Cardiac fibroblast (primary cell): Measurements from ENCODE around the gene SPHKAP.

Experiments used
- DNase-seq, 2 donors: peaks; one replicate each; pipeline versions ENCODE4 v3.0.0 to v3.0.0-alpha.2; 2010; ENCODE audit warnings: low read depth in 2 of 2
- H3K4me3 ChIP-seq, 2 donors: replicated peaks in 1 of 2; 1 replicate in 1 of 2; 2 replicates in 1 of 2; pipeline ENCODE4 v1.5.1; 2011; ENCODE audit warnings: low read depth in 2 of 2, low read length in 2 of 2, mild to moderate bottlenecking in 2 of 2, moderate library complexity in 1 of 2
- CTCF ChIP-seq: IDR thresholded peaks from one replicate; pipeline ENCODE4 v1.5.1; 2011; ENCODE audit warnings: low read depth, mild to moderate bottlenecking, low read length, inconsistent platforms

Gene SPHKAP

DNA sequence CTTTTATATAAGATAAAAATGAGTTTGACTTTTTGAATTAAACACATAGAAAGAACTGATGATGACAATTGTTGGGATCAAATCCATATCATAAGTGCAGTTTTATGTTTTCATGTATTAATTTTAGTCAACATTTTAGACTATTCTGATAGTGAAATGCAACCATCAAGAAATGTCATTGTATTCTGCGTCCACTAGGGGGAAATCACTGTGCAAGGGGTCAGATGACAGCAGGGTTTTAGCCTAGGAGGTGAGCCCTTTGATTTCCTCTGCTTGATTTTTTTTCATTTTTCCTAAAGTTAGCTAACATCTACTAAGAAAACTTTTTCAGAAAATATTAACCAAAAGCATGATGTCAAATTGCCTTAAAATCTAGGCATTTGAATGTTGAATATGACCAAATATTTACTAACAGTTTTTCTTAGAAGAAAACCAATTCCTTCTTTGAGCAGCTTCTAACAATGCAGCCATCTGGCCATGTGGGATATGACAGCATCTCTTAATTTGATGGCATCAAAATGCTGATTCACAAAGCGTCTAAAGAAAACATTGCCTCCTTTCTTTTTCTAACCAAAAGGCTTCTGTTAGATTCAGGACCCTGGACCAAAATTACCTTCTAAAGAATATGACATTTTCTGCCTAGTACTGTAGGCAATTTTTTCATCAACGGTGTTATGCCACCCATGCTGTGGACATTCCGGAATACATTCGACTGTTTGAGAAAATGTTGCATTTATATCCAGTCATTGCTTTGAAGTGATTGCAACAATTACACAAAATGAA lies 141.5 kb downstream of the SPHKAP start:
- peak; percentile 67 for TF ChIP-seq CTCF
- H3K4me3 ChIP-seq, result no peak overlapping the region
- peak; percentile 38 to 53 for DNase-seq

- no peak for DNase-seq
- H3K4me3 ChIP-seq, result no peak overlapping the region
- TF ChIP-seq CTCF, result no peak
Observed at GRCh38 chr2:228038967-228039366, 142.5 kb downstream of the SPHKAP start.

DNA sequence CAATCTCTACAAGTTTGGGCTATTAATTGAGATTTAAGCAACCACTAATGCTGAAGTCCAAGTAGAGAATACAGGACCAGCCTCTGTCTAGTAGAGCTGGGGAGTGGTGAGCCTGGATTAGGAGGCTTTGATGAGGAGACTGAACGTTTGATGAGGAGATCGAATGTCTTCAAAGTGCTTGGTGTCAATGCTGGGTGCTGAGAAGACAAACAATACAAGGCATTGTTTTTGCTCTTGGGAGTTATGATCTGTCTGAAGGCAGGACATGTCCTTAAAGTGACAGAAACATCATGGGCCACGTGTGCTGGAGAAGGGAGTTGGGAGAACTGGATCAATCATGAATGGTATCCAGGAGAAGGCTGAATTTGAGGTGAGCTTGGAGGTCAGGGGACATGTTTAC lies 143.6 kb downstream of the SPHKAP start:
- H3K4me3 ChIP-seq, result no peak overlapping the region
- TF ChIP-seq CTCF, result no peak
- DNase-seq, result no peak

- no peak overlapping the region for H3K4me3 ChIP-seq
- TF ChIP-seq CTCF, result no peak
- peak in 1 of 2 donors; percentile 92 for DNase-seq
Observed at GRCh38 chr2:228023619-228024018, 157.9 kb downstream of the SPHKAP start.

DNA sequence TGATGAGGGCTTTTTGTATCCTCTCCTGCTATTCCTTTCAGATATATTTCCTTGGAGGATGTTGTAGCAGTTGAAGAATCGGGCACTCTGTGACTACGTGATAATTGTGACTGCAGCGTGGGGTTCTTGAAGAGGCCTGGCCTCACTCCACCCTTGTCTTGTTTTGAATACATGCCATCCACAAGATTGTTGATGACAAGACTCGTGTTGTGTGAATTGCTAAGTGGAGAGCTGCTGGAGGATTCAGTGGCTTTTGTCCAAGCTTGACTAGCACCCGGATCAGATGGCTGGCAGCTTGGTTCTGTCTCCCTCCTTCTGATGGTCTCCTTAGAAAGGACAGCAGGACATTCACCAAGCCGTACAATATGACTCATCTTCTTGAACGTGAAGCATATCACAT lies 163.2 kb downstream of the SPHKAP start:
- TF ChIP-seq CTCF, result no peak
- H3K4me3 ChIP-seq, result no peak overlapping the region
- DNase-seq, result no peak

- no peak overlapping the region for H3K4me3 ChIP-seq
- TF ChIP-seq CTCF, result no peak
Observed at GRCh38 chr2:228017784-228018183, 163.7 kb downstream of the SPHKAP start.

GRCh38 chr2:228016402-228016801 lies 165.1 kb downstream of the SPHKAP start:
- H3K4me3 ChIP-seq, result no peak overlapping the region
- DNase-seq, result no peak
- TF ChIP-seq CTCF, result no peak

More at GRCh38 chr2:228017784-228018183, 163.7 kb downstream of the SPHKAP start:
- DNase-seq, result no peak
